Suprapubic skin (tissue), 3 donors: ENCODE data around the gene AQP9.

Experiments used
- CTCF ChIP-seq, 2 donors: fragments of 200-600 bp in 1 of 2; fragments of 450-650 bp in 1 of 2; sonication (generic) in 1 of 2; IDR thresholded peaks; one replicate each; pipeline ENCODE4 v1.5.1; 2016 to 2019; ENCODE audit warnings: antibody characterized with exemption in 2 of 2, mild to moderate bottlenecking in 1 of 2, moderate library complexity in 1 of 2
- EP300 ChIP-seq: sonication (generic); formaldehyde crosslinking; IDR thresholded peaks from one replicate; pipeline ENCODE4 v1.6.1; 2017; ENCODE audit warnings: antibody characterized with exemption
- POLR2A ChIP-seq, 2 donors: fragments of 450-650 bp; IDR thresholded peaks; one replicate each; pipeline ENCODE4 v1.6.1; 2017; ENCODE audit warnings: antibody characterized with exemption in 2 of 2, mild to moderate bottlenecking in 2 of 2, moderate library complexity in 2 of 2

DNA sequence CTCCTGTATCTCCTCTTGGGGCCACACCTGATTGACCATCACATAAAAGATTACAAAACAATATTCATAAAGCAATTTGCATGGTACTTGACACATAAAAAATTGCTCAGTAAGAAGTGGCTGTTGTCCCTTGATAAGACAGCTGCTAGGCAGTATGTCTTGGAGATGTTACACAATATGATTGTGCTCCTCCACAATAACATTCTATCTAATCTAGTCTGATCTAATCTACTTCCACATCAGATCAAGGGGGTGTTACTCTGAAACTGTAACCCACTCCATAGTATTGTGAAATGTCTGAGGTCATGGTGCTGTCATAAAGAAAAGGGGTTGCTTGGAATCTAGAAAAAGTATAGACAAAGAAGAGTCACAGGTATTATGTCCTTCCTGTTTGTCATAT lies 23.4 kb upstream of the AQP9 start:
- no peak for TF ChIP-seq EP300
- TF ChIP-seq CTCF (IDR thresholded peaks at IDR 0.05), result no peak
- TF ChIP-seq POLR2A (IDR thresholded peaks at IDR 0.05), result no peak
